GM18505 (cell line): ENCODE results near the gene CMTR1.
"Not testable (repeated sequence)": the region's sequence is repeated elsewhere in the genome, so short reads cannot be mapped to it uniquely, and the experiment has no call there.

Source experiments
- ATAC-seq: cut with Tn5 transposase; IDR thresholded peaks from one replicate; pipeline ENCODE4 v1.9.1; 2021; ENCODE audit not compliant: unreplicated experiment
- POLR2A ChIP-seq: IDR thresholded peaks from 4 replicates; pipeline ENCODE4 v1.6.1; 2011; ENCODE audit warnings: borderline replicate concordance; ENCODE audit not compliant: insufficient read depth, insufficient read length; ENCODE audit errors: extremely low read depth

The CMTR1 gene

DNA sequence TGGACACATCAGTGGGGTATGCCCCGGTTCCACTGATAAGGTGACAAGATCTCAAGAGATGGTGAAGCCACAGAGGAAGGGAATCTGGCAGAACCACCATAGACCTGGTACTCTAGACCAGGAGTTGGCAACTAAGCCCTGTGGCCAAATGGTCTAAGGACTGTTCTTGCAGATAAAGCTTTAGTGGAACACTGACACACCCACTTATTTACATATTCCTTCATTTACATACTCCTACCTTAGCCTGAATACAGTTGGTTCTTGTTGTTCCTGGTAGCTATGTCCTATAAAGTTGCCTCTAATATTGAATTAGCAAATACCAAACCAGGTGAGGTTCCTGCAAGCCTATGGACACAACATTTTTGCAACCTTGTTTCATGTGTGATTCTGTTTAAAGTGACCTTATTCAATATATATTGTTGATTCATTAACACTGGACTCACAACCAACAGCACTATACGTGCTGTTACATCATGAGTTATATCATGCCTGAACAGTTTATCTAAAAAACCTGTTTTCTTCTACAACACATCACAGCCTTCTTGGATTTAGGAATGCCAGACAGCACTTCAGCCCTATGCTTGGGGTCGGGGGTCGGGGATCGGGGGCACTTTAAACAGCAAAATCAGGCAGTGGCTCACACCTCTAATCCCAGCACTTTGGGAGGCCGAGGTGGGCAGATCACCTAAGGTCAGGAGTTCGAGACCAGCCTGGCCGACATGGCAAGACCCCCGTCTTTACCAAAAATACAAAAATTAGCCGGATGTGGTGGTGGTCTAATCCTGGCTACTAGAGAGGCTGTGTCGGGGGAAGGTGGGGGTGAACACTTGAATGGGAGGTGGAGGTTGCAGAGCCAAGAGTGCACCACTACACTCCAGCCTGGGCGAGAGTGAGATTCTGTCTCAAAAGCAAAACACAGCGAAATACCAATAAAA, 64.2 kb downstream of the CMTR1 start:
- no peak for TF ChIP-seq POLR2A
- no peak for ATAC-seq

DNA sequence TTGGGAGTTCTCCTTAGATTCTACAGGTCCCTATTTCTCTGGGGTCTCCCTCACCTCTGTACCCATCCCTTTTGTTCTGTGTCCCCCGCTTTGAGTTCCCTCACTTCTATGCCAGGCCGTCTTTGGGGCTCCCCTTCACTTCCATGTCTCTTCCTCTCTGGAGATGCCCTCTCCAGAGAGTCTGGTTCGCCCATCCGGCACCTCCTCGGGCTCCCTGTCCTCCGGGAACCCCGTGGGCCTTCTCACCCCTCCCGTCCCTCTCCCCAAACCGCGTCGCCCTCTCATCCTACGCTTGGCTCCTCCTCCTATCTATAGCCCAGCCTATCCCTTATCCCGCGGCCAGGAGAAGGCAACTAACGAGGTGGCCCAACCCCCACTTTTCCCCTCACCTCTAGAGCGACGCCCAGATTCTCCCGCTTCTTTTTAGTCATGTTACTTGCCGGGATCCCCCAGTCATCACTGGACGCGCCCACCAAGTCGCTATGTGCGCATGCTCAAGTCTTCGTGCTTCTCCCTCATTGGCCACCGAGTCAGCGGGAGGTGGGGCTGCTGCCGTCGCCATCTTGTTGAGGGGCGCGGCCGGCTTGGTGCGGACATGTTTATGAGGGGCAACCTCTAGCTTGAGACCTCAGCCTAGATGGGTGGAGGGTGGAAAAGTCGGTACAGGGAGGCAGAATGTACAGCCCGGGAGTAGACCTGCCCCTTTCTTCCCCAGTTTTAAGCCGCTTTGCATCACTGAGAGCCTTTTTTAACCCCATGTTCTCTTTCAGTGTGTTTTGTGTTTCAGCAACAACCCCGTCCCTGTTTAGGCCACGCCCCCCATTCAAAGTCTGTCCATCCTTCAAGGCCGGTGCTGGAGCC, 66.6 kb downstream of the CMTR1 start, which contains the start of gene CCDC167:
Gene CCDC167 (minus strand): TSS at position 461 of the 861 bp plus-strand sequence. CDS start 30 bp downstream, at position 431.
- TF ChIP-seq POLR2A = peak; percentile 39
- ATAC-seq = peak; percentile 77

DNA sequence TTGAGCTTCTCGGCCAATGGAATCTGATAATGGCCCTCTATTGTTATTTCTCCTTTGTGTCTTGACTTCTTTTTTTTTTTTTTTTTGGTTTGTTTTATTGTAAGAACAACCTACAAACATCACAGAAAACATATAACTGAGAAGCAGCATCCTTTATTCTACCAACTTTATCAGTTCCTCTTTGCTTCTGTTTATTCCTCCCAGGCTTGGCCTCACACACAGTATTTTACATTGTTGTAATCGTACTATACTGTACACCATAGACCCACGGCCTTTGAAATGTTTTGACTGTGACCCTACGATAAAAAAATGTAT, 67.2 kb downstream of the CMTR1 start:
- TF ChIP-seq POLR2A = no peak
- ATAC-seq = no peak

DNA sequence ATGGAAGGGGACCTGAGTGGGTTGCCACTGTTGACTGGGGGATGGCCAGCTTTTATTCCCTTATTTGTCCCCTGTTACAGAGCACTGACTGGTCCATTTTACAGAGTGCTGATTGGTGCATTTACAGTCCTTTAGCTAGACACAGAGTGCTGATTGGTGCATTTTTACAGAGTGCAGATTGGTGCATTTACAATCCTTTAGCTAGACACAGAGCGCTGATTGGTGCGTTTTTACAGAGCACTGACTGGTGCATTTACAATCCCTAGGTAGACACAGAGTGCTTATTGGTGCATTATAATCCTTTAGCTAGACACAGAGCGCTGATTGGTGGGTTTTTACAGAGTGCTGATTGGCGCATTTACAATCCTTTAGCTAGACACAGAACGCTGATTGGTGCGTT, 67.9 kb downstream of the CMTR1 start:
- ATAC-seq = not testable (repeated sequence)

DNA sequence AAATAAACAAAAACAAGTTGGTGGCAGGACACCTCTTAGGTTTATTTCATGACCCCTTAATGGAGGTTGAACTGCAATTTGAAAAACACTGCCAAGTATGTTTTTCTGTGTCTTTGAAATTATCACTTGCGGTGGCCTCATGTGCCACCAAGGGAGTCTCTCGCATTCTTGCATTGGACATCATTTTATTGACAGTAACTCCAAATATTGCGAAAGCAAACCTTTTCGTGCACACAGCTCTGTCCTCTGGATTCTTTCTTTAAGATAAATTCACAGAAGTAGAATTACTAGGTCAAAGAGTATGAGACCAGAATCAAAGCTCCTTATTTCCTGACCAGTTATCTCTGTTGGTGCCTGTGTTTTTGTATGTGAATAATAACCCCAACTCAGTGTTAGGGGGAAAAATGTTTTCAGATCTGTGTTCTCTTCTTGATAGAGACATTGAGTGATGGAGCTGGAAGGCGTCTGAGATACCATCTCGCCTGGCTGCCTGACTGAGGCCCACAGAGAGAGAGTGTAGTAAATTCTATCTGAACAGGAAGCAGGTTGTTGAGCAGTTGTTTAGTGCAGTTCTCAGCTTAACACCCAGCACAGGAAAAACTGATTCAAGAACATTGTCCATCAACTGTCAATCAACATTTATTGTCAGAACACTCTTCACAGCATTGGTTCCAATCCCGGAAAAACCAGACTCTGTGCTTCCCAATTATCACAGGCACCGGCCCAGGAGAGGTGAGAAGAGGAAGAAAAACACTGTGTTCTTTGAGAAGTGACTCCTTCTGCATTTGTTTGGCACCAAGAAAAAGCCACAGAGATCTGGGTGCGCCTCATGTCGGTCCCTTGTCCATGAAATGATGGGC, 68.8 kb downstream of the CMTR1 start:
- TF ChIP-seq POLR2A = no peak
- no peak for ATAC-seq

DNA sequence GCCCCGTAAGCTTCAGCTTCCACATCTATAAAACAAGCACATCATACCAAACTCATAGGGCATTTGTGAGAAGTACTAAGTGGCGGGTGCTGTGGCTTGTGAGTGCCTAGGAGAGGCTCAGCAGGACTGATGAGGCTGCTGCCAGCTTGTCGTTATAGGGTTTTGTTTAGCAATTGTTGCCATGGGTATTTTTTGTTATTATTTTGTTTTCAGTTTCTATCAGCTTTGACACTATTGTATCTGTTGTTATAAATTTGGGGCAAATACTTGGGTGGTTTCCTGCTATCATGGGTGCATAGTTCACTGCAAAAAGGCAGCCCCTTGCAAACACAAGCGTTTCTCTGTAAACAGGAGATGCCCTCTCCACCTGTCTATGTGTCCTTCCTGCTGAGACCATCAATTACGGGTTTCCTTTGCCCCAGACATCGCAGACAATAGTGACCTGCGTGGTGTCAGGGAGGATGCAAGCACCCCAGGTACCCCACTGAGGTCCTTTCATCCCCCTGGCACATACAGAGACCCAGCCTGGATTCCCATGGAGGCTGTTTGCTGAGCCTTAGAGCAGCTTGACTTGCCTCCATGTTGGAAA, 69.8 kb downstream of the CMTR1 start:
- ATAC-seq = no peak
- no peak for TF ChIP-seq POLR2A

DNA sequence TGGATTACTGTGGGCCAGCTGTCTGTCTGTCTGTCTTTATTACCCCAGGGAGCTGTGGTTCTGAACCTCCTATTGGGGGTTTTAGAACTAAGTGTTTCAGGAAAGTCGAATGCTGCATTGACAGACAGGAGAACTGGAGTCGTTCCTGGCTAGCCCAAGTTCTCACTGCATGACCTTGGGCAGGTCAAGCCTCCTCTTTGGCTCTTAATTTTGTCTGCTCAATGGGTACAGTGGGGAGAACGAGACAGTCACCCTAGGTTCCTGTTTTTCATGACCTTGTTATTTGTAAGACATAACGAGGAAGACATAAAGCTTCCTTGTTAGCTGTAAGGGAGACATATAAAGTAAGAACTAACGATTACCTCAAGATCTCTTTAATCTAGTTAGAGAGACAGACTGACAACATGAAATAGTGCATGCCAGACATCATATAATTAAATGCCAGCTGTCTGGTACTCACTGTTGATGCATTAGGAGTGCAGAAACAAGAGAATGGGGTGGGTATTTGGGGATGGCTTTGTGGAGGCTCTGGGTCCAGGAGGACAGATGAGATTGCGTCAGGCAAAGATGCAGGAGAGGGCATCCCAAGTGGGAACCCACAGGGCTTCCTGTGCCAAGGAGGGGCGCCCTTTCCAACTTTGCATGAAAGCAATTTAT, 70.4 kb downstream of the CMTR1 start:
- no peak for ATAC-seq
- TF ChIP-seq POLR2A = no peak

DNA sequence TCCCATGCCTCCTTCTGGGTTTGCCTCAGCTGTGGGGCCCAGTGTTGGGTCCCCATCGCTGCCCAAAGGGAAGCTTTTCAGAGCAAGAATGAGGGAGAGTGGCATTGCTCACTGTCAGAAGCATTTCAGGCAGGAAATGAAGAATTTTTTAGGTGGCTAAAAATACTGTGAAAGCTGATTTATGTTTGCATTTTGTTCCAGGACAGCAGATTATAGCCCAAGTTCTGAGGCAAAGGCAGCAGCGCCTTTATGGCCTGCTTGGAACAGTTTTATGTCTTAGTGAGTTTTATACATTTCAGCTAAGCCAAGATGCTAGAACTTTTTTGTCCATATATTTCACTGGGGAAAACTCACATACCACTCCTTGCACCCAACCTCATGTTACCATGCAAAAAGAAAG, 71.0 kb downstream of the CMTR1 start:
- ATAC-seq = no peak
- no peak for TF ChIP-seq POLR2A

DNA sequence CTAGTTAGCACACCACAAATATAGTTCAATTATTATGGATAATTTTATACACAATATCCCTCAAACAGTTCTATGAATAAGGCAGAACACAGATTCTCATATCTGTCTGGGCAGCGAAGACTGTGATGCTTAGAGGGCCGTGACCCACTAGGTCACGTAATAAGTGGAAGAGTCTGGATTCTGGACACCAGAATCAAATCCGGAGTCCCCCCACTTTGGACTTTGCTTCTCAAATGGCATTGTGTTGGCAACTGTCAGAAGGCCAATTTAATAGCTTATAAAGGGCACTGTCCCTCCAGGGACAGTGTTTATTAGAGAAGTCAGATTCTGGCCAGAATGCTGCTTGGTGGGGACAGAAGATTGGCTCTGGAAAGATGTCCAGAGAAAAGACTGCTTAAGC, 73.5 kb downstream of the CMTR1 start:
- no peak for ATAC-seq

DNA sequence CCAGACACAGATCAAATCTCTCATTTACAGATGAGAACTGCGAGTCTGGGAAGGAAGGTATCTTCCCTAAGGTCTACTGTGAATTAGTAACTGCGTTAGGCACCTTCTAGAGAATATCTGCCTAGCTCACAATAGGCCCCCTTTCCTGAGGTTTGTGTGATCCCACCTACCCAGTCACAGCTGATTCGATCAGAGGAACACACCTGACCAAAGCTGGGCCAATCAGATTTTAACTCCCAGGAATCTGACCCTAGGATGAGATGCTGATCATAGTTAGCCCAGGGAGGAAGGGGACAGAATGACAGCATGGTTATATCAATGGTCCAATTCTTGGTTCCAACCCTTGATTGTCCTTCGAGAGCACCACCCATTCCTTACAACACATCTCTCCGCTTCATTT, 74.1 kb downstream of the CMTR1 start:
- TF ChIP-seq POLR2A = no peak
- no peak for ATAC-seq

More for the DNA sequence above, 73.5 kb downstream of the CMTR1 start:
- no peak for TF ChIP-seq POLR2A

DNA sequence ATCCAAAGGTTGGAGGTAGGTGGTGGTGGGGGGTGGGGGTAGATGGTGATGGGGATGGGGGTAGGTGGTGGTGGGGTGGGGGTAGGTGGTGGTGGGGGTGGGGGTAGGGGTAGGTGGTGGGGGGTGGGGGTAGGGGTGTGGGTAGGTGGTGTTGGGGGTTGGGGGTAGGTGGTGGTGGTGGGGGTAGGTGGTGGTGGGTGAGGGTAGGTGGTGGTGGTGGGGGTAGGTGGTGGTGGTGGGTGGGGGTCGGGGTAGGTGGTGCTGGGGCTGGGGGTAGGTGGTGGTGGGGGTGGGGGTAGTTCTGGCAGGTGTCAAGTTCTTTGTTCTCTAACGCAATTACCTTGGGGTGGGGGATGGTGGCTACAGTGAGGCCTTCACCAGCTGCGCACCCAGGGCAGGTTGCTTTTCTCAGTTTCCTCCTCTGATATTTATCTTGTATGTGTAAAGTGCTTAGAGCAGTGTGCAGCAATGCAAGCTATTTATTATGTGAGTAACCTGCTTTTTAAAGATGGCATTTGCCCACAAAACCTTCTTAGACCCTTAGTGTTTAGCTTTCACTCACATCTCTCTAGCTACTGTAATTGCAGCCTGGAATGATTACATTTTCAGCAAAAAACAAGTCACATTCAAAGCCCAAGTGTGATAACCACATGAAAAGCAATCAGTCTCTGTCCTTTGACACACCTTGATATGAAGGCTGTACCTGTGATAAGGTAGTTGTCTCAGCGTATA, 74.8 kb downstream of the CMTR1 start:
- no peak for TF ChIP-seq POLR2A
- ATAC-seq = no peak

DNA sequence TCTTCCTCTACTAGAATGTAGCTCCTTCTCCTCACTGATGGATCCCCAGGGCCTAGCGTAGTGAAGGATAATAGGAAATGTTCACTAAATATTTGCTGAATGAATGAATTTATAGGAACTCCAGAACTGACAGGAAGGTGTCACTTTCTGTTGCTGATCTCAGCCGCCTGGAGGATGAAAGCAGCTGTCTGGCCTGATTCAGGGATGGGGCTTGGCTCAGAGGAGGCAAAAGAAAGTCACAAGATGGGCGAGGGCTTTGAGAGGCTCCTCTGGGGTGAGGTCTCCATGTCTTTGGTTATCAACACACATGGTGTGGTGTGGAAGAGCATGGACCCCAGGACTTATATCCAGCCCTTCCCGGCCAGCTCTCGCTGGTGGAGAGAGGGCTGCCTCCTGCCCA, 78.2 kb downstream of the CMTR1 start:
- TF ChIP-seq POLR2A = no peak
- no peak for ATAC-seq

DNA sequence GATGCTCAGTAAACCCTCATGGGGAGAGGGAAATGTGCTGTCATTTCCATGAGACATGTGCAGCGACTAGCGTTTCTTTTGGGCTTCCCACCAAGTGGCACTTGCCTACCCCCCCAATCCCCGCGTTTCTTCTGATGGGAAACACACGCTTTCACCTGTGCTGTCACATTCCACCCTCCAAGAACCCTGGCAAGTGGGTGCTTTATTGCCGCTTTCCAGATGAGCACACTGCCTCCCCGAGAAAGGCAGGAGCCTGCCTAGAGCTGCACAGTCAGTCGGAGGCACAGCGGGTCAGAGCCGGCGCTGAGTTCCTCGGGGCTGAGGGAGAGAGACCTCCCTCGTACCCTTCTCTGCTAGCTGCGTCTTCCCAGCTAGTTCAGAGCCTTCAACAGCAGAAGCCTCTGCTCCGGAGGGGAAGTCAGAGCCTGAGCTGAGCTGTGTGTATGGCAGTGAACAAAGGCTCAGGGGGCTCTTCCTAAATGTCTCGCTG, 78.9 kb downstream of the CMTR1 start:
- no peak for TF ChIP-seq POLR2A
- no peak for ATAC-seq
